PC-3 (cell line): Measurements from ENCODE around the gene ITLN2. TPM values are rescaled to one million over a fixed set of nuclear protein-coding genes. Genes with fewer than 3 reads are reported as not detected.
A peak's percentile ranks its signal among the peaks of the same experiment; 100 is the strongest.

Experiments used
- ATAC-seq: fragments of 200-7000 bp; cut with Tn5 transposase; 2 replicates; pipeline ENCODE4 v1.9.1; 2020; ENCODE audit warnings: mild to moderate bottlenecking, moderate library complexity
- BruUV-seq: library from RNA; stranded (reverse); fragments of 400-500 nt; replicated peaks from 2 replicates; lab custom pipeline; 2021; lab: Mats Ljungman, UMichigan
- CTCF ChIA-PET: fragments of 300-600 bp; sonication (Branson Sonifier 250); formaldehyde crosslinking; loops from one replicate; lab custom pipeline; 2022; ENCODE audit warnings: antibody characterized with exemption; lab: Charles Lee
- POLR2A ChIA-PET: fragments of 300-600 bp; sonication (Branson Sonifier 250); formaldehyde crosslinking; loops from one replicate; lab custom pipeline; 2022; ENCODE audit warnings: antibody characterized with exemption; ENCODE audit not compliant: unreplicated experiment; lab: Charles Lee
- DNase-seq: peaks from one replicate; pipeline ENCODE4 v3.0.0-alpha.2; 2015
- H2AFZ ChIP-seq: fragments of 300-600 bp; sonication (generic); 2 replicates; pipeline ENCODE4 v1.6.0; 2016; ENCODE audit warnings: antibody characterized with exemption, low read length
- H3F3A ChIP-seq: fragments of 300-600 bp; sonication (generic); one replicate; pipeline ENCODE4 v1.6.0; 2017; ENCODE audit warnings: antibody characterized with exemption, low read length, control low read depth, mild to moderate bottlenecking; ENCODE audit not compliant: unreplicated experiment
- H3K27ac ChIP-seq: fragments of 300-600 bp; sonication (generic); 2 replicates; pipeline ENCODE4 v1.5.1; 2016; ENCODE audit warnings: mild to moderate bottlenecking, low read length
- H3K27me3 ChIP-seq: fragments of 300-600 bp; sonication (generic); 2 replicates; pipeline ENCODE4 v1.6.1; 2016; ENCODE audit warnings: low read length, mixed read lengths
- H3K36me3 ChIP-seq: fragments of 300-600 bp; sonication (generic); 2 replicates; pipeline ENCODE4 v1.6.1; 2016; ENCODE audit warnings: low read depth, mixed run types, low read length, mixed read lengths
- H3K4me1 ChIP-seq: fragments of 300-600 bp; sonication (generic); 2 replicates; pipeline ENCODE4 v1.5.1; 2016; ENCODE audit warnings: low read length; ENCODE audit not compliant: insufficient read depth
- H3K4me2 ChIP-seq: fragments of 300-600 bp; sonication (generic); 2 replicates; pipeline ENCODE4 v1.6.0; 2016; ENCODE audit warnings: low read length
- H3K4me3 ChIP-seq: fragments of 300-600 bp; sonication (generic); 2 replicates; pipeline ENCODE4 v1.5.1; 2016; ENCODE audit warnings: mild to moderate bottlenecking, low read length, mixed read lengths
- H3K79me2 ChIP-seq: fragments of 300-600 bp; sonication (generic); 2 replicates; pipeline ENCODE4 v1.6.1; 2017; ENCODE audit warnings: low read length, mixed read lengths
- H3K9ac ChIP-seq: fragments of 300-600 bp; sonication (generic); 2 replicates; pipeline ENCODE4 v1.6.0; 2016; ENCODE audit warnings: mild to moderate bottlenecking, low read length
- H3K9me2 ChIP-seq: fragments of 300-600 bp; sonication (generic); replicated peaks from 2 replicates; pipeline ENCODE4 v1.6.1; 2016; ENCODE audit warnings: mixed run types, low read length, mixed read lengths
- H3K9me3 ChIP-seq: fragments of 300-600 bp; sonication (generic); 2 replicates; pipeline ENCODE4 v1.6.1; 2016; ENCODE audit warnings: low read length, mixed read lengths
- H4K20me1 ChIP-seq: fragments of 300-600 bp; sonication (generic); 2 replicates; pipeline ENCODE4 v1.6.1; 2016; ENCODE audit warnings: low read length, mixed read lengths
- CTCF ChIP-seq: fragments of 300-600 bp; sonication (generic); conservative IDR thresholded peaks from 2 replicates; pipeline ENCODE4 v1.5.1; 2017; ENCODE audit warnings: antibody characterized with exemption, low read depth, mild to moderate bottlenecking, low read length
- EZH2 ChIP-seq: fragments of 300-600 bp; sonication (generic); IDR thresholded peaks from one replicate; pipeline ENCODE4 v1.6.1; 2017; ENCODE audit warnings: antibody characterized with exemption, mild to moderate bottlenecking, low read length; ENCODE audit not compliant: unreplicated experiment
- EZH2phosphoT487 ChIP-seq: fragments of 300-600 bp; sonication (generic); IDR thresholded peaks from 2 replicates; pipeline ENCODE4 v1.6.1; 2018; ENCODE audit warnings: mild to moderate bottlenecking, antibody characterized with exemption, low read length, borderline replicate concordance
- intact Hi-C: fragments of 100-400 bp; cut with micrococcal nuclease; formaldehyde crosslinking; loops from 2 replicates; pipeline ENCODE4 v1.9.0; 2023
- total RNA-seq: library from RNA; depleted of rRNA; stranded (reverse); fragments of >200 nt; gene quantifications from 2 replicates; pipeline ENCODE4 v1.2.3, GENCODE V29; 2014

ITLN2 gene
- total RNA-seq, 1 experiment from 2014 or later, result not detected

GRCh38 chr1:160997323-160998038, 42.9 kb upstream of the ITLN2 start:
- Histone ChIP-seq H3K79me2 (peaks cover 4% of the 10 kb centered on the region), H3K9me3 (no peaks in the 10 kb centered on the region), H3K27ac (peak overlapping the region; percentile 85), H3K9ac (no peak overlapping the region), H3K27me3 (no peaks in the 10 kb centered on the region), H4K20me1 (no peaks in the 10 kb centered on the region), H3K36me3 (peaks cover 43% of the 10 kb centered on the region), H3K4me3 (no peak overlapping the region), H2AFZ (no peak overlapping the region), H3K4me1 (peaks cover 33% of the 10 kb centered on the region), H3K4me2 (no peak overlapping the region), H3K9me2 (no peaks in the 10 kb centered on the region), H3F3A (peaks cover 18% of the 10 kb centered on the region)
- no TSS peak for BruUV-seq
- intact Hi-C loops, result loop anchor here (1.0 to 2.0 kb wide), 2 partner anchors 23 to 143 kb away; partner anchors contain the start of gene F11R
- DNase-seq (peak; percentile 74), ATAC-seq (peak; percentile 73)
- TF ChIP-seq EZH2phosphoT487 (no peak), CTCF (peak; percentile 82), EZH2 (no peak)
- ChIA-PET POLR2A (interaction anchor here (0.6 to 1.3 kb wide), 4 partner anchors 10 to 155 kb away, joined by 3 to 18 read pairs (median 6); partner anchors contain the start of gene F11R), CTCF (interaction anchor here (0.6 to 1.7 kb wide), 6 partner anchors 10 to 103 kb away, joined by 3 to 54 read pairs (median 6); partner anchors contain the start of genes F11R, KLHDC9 and USF1)

GRCh38 chr1:160996178-160996577, 41.6 kb upstream of the ITLN2 start:
- H3K27me3 ChIP-seq, result no peaks in the 10 kb centered on the region
- peak; percentile 92 for DNase-seq
- no peaks in the 10 kb centered on the region for H4K20me1 ChIP-seq
- H3K36me3 ChIP-seq, result peaks cover 39% of the 10 kb centered on the region
- H3K4me2 ChIP-seq, result peak overlapping the region; percentile 38
- H3K9me2 ChIP-seq, result no peaks in the 10 kb centered on the region
- H3K79me2 ChIP-seq, result no peaks in the 10 kb centered on the region
- intact Hi-C loops, result loop anchor here (2.0 kb wide), 1 partner anchor 25 kb away; the partner anchor contains the start of gene F11R
- ATAC-seq, result peak; percentile 84
- no peak for TF ChIP-seq CTCF
- peaks cover 18% of the 10 kb centered on the region for H3F3A ChIP-seq
- ChIA-PET CTCF (interaction anchor here (1.4 kb wide), 1 partner anchor 26 kb away, joined by 6 read pairs; no protein-coding TSS in a partner anchor), POLR2A (interaction anchor here (0.6 to 1.1 kb wide), 2 partner anchors 25 to 116 kb away, joined by 4 to 6 read pairs; partner anchors contain the start of gene F11R)
- H2AFZ ChIP-seq, result no peak overlapping the region
- H3K4me3 ChIP-seq, result no peak overlapping the region
- BruUV-seq, result no TSS peak
- H3K27ac ChIP-seq, result peak overlapping the region; percentile 85
- peaks cover 39% of the 10 kb centered on the region for H3K4me1 ChIP-seq
- no peaks in the 10 kb centered on the region for H3K9me3 ChIP-seq
- peak overlapping the region; percentile 37 for H3K9ac ChIP-seq
